ENCODE data around the gene ELMO1.
"Not testable (repeated sequence)": the region's sequence is repeated elsewhere in the genome, so short reads cannot be mapped to it uniquely, and the experiment has no call there.

Gene ELMO1

DNA sequence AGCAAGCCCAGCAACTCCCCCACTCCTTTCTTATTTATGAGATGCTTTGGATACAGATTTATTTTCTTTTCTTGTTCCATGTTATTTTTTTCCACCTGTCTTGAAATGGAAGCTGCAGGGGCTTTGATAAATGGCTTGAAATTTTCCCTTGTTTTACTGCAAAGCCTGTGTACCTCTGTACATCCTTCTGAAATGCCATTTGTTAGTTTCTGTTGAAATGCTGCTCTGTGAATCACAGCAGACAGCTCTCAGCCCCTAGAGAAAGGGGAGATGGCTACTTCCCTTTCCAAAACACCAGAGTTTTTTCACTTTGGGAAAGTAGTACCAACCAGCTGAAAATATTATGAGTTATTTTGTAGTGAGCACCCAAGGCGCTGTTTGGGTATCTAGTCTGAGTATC, 304.2 kb downstream of the ELMO1 start:
- ChIA-PET POLR2A (no interaction called here), CTCF (interaction anchor here (1.3 kb wide), 1 partner anchor 158 kb away, joined by 4 read pairs; no protein-coding TSS in a partner anchor)
- no peak for DNase-seq (ENCODE audit: low read depth, low spot score)
- no peak overlapping the region for H3K4me3 ChIP-seq (ENCODE audit: low read depth, low read length)
- TF ChIP-seq, protein P1, sequence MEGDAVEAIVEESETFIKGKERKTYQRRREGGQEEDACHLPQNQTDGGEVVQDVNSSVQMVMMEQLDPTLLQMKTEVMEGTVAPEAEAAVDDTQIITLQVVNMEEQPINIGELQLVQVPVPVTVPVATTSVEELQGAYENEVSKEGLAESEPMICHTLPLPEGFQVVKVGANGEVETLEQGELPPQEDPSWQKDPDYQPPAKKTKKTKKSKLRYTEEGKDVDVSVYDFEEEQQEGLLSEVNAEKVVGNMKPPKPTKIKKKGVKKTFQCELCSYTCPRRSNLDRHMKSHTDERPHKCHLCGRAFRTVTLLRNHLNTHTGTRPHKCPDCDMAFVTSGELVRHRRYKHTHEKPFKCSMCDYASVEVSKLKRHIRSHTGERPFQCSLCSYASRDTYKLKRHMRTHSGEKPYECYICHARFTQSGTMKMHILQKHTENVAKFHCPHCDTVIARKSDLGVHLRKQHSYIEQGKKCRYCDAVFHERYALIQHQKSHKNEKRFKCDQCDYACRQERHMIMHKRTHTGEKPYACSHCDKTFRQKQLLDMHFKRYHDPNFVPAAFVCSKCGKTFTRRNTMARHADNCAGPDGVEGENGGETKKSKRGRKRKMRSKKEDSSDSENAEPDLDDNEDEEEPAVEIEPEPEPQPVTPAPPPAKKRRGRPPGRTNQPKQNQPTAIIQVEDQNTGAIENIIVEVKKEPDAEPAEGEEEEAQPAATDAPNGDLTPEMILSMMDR (IDR thresholded peaks at IDR 0.05; ENCODE audit: insufficient read depth, low read length, missing control alignments): no peak

- CTCF ChIA-PET: no interaction called here
- TF ChIP-seq, protein P1 (IDR thresholded peaks at IDR 0.05; ENCODE audit: insufficient read depth, low read length, missing control alignments): no peak
- DNase-seq (ENCODE audit: low read depth, low spot score): no peak
- no peak overlapping the region for H3K4me3 ChIP-seq (ENCODE audit: low read depth, low read length)
- POLR2A ChIA-PET: no interaction called here
Measured at GRCh38 chr7:37142958-37143357, 305.7 kb downstream of the ELMO1 start.

GRCh38 chr7:37141742-37142141, 306.9 kb downstream of the ELMO1 start:
- ChIA-PET POLR2A (no interaction called here), CTCF (no interaction called here)
- DNase-seq (ENCODE audit: low read depth, low spot score): no peak
- H3K4me3 ChIP-seq (ENCODE audit: low read depth, low read length): no peak overlapping the region
- TF ChIP-seq, protein P1 (IDR thresholded peaks at IDR 0.05; ENCODE audit: insufficient read depth, low read length, missing control alignments): no peak

DNA sequence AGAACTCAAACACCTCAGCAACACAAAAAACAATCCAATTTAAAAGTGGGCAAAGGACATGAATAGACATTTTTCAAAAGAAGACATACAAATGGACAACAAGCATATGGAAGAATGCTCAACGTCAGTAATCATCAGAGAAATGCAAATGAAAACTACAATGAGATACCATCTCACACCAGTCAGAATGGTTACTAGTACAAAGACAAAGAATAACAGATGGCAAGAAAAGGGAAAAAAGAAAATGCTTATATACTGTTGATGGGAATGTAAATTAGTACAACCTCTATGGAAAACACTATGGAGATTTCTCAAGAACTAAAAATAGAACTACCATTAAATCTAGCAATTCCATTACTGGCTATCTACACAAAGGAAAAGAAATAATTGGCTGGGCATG, 314.8 kb downstream of the ELMO1 start:
- H3K4me3 ChIP-seq (ENCODE audit: low read depth, low read length); DNase-seq (ENCODE audit: low read depth, low spot score); POLR2A ChIA-PET: not testable (repeated sequence)
- CTCF ChIA-PET: interaction anchor here (0.7 kb wide), 1 partner anchor 48 kb away, joined by 3 read pairs; no protein-coding TSS in a partner anchor

- H3K4me3 ChIP-seq (ENCODE audit: low read depth, low read length): no peak overlapping the region
- TF ChIP-seq, protein P1 (IDR thresholded peaks at IDR 0.05; ENCODE audit: insufficient read depth, low read length, missing control alignments): no peak
- CTCF ChIA-PET: no interaction called here
- POLR2A ChIA-PET: no interaction called here
- DNase-seq (ENCODE audit: low read depth, low spot score): no peak
Measured at GRCh38 chr7:37131855-37132254, 316.8 kb downstream of the ELMO1 start.

DNA sequence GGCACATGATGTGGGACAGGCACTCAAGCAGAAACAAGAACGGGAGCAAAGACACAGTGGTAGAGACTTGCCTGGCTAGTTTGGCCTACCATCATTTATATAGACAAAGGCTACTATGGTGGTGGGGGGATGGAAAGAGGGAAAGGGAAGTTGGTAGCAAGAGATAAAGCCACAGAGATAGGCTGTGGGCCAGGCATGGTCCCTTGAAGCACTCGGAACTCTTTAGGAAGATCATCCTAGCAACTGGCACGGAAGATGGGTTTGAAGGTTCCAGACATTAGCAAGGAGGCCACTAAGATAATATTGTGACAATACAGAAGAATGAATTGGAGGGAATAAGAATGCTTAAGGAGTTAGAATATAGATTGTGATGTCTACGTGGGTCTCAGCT, 319.6 kb downstream of the ELMO1 start:
- no peak for DNase-seq (ENCODE audit: low read depth, low spot score)
- TF ChIP-seq, protein P1 (IDR thresholded peaks at IDR 0.05; ENCODE audit: insufficient read depth, low read length, missing control alignments): no peak
- POLR2A ChIA-PET: no interaction called here
- CTCF ChIA-PET: no interaction called here
- H3K4me3 ChIP-seq (ENCODE audit: low read depth, low read length): no peak overlapping the region

GRCh38 chr7:37128327-37129034, 320.2 kb downstream of the ELMO1 start:
- CTCF ChIA-PET: no interaction called here
- TF ChIP-seq, protein P1 (IDR thresholded peaks at IDR 0.05; ENCODE audit: insufficient read depth, low read length, missing control alignments): no peak
- DNase-seq (ENCODE audit: low read depth, low spot score): no peak

More at GRCh38 chr7:37128327-37129034, 320.2 kb downstream of the ELMO1 start:
- POLR2A ChIA-PET: no interaction called here
- H3K4me3 ChIP-seq (ENCODE audit: low read depth, low read length): no peak overlapping the region
